ENCODE measurements around the gene IBA57.

The IBA57 gene

DNA sequence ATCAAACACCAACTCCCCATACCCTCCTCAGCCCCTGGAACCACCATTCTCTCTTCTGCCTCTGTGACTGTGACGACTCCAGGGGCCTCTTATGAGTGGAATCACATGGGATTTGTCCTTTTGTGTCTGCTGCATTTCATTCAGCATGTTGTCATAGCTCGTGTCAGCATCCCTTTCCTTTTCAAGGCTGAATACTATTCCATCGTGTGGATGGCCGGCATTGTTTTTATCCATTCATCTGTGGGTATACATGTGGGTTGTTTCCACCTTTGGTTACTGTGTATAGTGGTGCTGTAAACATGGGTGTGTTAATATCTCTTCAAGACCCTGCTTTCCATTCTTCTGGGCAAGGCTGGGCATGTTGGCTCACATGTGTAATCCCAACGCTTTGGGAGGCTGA lies 25.2 kb downstream of the IBA57 start:
- DNase-seq (ENCODE audit: low spot score): no peak

DNA sequence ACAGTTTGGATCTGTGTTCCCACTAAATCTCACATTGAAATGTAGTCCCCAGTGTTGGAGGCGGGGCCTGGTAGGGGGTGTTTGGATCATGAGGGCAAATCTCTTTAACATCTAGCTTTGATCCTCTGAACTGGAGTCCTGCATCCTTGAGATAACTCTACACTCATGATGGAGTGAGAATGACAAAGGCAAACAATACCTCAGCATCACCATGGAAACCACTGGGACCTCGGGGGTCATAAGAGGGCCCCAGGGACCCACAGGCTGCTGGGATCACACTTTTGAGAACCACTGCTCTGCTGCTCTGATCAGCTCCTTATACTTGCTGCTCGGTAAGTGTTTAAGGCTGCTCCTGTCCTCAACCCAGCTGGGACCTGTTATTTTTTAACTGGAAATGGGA lies 28.8 kb downstream of the IBA57 start:
- no peak for DNase-seq (ENCODE audit: low spot score)

DNA sequence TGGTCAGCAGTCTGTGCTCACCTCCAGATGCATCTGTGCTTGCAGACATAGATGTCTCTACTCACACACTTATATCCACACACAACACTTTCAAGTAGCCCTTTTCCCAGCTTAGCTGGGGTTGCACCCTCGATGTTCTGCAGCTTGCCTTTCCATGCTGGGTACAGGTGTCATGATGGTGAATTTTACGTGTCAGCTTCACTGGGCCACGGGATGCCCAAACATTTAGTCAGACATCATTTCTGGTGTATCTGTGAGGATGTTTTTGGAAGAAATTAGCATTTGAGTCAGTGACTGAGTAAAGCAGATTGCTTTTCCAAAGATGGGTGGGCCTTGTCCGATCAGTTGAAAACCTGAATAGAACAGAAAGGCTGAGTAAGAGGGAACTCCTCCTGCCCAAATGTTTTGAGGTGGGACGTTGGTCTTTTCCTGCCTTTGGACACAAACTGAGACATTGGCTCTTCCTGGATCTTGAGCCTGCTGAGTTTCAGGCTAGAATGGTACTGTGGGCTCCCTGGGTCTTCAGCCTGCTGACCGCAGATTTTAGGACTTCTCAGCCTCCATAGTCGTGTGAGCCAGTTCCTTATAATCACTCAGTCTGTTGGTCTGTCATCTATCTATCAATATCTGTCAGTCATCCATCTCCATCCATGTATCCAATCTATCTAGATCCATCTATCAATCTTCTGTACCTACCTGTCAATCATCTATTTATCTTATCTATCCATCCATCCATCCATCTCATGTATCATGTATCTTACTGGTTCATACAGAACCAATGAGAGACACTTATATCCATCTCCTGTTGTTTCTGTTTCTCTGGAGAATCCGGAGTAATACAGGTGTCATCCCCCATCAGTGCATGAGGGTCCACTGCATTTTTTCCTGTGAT lies 29.6 kb downstream of the IBA57 start:
- no peak for DNase-seq (ENCODE audit: low spot score)

DNA sequence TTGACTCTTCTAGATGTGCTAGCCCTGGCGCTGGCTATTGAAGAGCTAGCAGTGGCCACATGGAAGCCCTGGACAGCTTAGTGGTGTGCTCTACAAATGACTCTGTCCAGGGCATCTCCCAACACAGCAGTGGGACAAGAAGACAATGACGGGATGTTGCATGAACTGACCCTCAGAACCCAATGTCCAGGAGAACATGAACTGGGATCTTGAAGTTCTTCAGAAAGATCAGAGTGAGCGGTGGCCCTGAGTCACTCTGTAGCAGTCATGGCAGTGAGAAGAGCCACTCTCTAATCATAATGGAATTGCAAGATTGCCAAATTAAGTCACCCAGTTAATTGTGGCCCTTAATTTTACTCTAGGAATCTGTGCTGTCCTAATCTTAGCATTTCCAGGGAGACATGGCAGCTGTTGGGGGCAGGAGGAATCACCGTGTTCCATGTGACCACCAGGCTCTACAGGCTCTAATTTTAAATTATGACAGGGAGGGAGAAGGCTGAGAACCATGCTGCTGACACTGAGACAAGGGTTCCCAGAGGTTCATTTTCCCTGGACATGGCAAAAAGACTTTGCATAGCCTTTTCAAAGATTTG lies 32.0 kb downstream of the IBA57 start:
- no peak for DNase-seq (ENCODE audit: low spot score)

DNA sequence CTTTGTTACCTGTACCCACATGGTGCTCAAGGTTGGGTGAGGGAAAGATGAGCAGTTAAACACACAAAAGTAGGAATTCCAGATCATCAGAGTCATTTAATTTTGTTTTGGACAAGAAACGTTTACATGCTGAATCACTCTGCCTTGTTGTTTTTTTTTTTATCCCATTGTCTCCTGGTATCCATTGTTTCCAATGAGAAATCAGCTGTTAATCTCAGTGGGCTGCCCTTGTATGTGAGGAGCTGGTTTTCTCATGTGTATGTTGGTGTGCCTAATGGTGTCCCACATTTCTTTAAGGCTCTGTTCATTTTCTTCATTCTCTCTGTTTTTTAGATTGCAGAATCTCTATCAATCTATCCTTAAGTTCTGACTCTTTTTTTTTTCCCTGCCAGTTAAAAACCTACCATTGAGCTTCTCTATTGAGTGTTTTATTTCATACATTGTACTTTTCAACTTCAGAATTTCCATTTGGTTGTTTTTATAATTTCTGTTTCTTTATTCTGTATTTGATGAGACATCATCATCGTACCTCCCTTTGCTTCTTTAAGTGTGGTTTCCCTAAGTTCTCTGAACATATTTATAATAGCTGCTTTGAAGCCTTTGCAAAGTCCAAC lies 33.5 kb downstream of the IBA57 start:
- DNase-seq (ENCODE audit: low spot score): no peak

DNA sequence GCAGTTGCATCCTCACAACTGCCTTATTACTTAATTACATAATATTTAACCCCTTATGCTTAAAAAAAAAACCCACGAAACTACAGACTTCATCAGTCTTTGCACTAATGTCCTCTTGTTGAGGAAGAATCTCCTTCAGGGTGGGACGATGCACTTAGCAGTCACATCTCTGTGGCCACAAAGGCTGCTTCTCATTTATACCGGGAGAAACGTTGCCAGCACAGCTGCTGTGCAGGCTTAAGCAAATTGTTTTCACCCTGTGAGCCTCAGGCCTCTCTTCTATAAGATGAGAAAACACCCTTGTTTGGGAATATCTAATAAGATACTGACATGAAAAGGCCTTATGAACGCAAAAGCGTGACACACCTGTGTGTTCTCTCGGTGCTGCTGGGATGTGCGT lies 39.4 kb downstream of the IBA57 start:
- no peak for DNase-seq (ENCODE audit: low spot score)

DNA sequence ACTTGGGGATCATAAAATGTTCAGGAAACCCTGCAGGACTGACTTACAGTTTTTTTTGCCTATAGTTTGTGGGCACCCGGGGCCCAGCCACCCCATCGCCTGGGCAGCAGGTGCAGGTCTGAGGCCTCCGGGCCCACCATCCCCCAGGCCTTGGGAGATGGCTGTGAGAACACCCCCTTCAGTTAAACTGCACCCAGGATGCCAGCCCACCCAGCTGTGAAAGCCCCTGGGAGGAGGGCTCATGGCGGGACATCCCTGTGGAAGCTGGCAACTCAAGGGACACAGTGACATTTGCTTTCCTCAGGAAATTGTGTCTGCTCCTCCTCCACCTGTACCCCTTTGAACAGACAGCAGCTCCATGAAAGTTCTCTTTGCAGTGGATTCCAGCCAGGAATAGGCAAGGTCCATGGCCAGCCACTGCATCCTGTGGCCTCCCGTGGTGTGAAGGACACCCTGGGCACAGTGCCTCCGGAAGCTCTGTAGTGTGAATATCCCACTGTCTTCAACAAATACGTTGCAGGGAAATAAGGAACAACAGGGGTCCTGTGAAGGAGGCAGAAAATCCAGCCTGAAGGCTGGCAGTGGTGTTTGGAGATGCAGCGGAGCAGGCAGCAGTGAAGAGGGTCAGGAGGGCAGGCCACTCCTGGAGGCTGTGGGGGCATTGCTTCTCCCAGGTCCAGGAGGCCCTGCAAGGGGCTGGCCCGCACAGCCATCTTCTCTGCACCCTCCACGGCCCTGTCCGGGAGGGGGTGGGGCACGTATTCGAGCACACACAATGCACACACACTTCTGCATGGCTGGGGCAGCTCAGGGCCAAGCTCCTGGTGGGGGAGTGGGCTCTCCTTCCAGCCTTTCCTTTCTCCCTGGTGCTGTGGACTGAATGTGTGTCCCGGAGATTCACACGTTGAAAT lies 40.2 kb downstream of the IBA57 start:
- DNase-seq (ENCODE audit: low spot score): no peak

DNA sequence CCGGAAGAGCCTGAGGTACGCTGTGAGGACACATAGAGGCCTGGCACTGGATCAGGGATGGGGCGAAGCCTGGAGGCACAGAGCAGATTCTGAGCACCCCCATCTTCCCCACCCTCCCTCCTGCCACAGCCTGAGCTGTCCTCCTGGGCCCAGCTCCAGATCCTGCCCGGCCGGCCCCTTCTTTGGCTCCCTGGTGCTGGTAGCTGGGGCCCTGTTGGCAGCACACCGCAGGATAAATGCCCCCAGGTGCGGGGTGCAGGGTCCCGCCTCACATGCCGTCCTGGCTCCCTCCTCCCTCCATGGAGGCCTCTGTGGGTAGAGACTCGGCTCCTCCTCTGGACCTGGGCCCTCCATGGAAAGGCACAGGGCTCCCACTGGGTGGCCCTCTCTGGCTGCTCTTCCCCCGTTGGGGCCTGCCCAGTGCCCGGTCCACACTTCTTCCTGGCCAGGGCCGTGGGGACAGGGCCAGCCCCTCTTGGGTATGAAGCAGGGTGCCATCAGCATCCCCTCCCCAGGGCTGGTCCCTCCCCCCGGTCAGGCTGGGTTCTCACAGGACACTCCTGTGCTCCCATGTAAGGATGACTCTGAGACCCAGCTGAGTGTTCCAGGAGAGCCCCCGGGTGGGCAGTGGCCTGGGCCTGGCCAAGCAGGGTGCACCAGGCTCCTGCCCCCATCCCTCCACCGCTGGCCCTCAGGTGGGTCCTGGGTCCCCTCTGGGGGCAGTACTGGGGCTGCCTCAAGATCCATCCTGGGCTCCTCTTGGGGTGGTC lies 41.2 kb downstream of the IBA57 start:
- DNase-seq (ENCODE audit: low spot score): no peak

DNA sequence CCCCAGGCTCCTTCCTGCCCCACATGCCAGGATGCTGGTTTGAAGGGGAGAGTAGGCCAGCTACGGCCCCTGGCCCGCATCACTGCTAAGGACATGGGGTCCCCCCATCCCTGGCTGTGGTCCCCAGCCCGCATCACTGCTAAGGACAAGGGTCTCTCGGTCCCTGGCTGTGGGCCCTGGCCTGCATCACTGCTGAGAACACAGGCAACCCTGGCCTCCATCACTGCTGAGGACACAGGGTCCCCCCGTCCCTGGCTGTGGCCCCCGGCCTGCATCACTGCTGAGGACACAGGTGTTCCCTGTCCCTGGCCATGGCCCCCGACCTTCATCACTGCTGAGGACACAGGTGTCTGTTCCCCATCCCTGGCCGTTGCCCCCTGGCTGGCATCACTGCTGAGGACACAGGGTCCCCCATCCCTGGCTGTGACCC lies 41.8 kb downstream of the IBA57 start:
- no peak for DNase-seq (ENCODE audit: low spot score)

DNA sequence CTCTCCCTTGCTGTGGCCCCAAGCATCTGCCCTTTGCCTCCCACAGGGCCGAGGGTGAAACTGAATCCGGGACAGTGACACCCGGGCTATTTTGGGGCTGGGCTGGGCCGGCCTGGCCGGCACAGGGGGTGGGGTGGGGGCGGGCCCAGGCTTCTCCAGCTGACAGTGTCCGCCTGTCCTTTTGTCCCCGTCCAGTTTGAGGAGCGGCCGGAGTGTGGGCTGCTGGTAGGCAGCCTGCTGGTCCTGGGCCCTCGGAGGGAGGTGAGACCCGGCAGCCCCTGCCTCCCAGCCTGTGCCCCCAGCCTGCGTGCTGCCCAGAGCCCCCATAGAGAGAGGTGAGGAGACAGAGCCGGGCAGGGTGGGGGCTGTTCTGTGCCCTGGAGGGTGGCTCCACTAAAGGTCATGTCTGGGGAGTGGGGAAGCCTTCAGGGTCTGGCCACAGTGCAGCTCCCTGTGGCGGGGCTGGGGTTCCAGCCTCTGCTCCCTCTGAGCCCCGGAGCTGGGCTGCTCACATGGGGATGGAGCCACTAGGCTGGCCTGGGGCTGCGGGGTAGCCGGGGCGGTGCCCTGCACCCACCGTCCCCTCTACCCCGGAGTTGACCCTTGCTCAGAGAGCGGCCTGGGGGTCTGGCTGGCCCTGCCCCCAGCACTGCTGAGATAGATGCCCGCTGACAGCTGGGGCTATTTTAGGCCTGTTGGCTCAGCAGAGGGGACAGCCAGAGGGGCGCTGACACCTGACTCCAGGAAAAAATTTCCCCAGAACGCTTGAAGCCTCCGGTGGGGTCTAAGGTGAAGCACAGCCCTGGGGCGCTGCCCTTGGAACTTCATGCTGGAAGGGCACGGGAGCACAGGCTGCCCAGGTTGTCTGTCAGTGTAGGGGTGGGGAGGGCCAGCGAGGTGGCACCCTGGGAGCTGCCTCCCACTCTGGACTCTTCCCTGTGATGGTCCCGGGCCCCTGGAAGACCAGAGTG lies 42.5 kb downstream of the IBA57 start, which contains the start of gene OBSCN:
Gene OBSCN, plus strand, starts transcription at position 194 of the 971 bp plus-strand sequence. CDS start 3,740 bp downstream, outside the sequence.
- no peak for DNase-seq (ENCODE audit: low spot score)

DNA sequence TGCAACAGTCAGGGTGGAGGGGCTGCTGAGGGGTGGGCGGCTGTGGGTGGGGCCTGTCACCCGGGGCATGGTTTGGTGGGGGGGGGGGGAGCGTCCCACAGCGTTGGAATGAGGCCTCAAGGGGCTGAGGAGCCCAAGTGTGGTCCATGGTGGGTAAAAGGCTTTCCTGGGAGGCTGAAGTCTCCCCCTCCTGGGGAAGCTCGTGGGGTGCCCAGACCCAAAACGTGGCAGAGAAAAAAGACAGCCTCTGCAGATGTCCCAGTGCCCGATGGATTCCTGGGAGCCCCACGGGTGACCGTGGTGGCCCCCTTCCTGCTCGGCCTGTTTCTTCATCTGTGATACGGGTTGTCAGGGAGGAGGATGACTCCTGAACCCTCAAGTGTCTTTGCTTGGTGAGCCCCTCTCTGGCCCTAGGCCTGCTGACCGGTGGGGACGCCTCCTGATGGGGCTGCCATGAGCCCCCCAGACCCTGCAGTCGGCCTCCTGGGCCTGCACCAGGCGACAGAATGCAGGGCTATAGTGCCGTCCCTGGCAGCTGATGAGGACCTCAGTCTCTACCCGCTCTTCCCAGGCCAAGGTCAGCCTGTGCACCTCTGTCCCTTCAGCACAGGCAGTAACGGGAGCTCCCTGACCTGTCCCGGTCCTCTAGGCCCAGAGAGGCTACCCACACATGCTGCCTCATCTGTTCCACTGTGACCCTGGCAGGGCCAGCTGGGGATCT lies 43.4 kb downstream of the IBA57 start:
- no peak for DNase-seq (ENCODE audit: low spot score)

DNA sequence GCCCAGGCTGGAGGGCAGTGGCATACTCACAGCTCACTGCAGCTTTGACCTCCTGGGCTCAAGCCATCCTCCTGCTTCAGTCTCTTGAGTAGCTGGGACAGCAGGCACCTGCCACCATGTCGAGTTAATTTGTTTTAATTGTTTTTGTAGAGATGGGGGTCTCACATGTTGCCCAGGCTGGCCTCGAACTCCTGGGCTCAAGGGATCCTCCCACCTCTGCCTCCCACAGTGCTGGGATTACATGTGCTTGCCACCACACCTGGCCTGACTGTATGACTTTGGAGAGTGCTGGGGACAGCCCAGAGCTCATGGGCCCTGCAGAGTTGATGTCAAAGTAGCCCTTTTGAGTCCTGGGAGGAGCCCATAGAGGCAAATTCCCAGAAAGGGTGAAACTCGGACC lies 44.1 kb downstream of the IBA57 start:
- no peak for DNase-seq (ENCODE audit: low spot score)

DNA sequence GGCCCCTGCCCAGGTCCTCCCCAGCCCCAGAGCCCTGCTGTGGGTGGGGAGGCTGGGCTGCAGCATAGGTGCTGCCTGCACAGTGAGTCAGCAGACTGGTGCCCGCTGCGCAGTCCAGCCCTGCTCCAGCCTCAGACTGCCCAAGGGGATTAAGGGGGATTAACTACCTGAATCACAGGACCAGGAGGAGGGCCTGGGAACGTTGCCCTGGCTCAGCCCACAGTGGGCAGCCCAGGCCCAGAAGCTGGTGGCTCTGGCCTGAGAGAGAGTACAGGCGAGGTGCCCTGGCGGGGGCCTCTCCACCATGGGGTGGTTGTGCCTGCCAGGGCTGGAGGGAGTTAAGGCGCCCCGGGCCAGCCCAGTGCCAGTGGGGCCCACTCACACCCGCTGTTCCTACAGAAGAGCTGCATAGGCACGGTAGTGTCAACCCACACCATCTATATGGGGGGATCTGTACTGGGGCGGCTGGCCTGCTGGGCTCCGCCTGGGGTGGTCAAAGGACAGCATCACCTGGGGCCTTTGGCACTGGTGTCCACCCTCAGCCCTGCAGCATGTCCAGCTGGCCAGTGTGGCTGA lies 44.6 kb downstream of the IBA57 start:
- DNase-seq (ENCODE audit: low spot score): no peak

DNA sequence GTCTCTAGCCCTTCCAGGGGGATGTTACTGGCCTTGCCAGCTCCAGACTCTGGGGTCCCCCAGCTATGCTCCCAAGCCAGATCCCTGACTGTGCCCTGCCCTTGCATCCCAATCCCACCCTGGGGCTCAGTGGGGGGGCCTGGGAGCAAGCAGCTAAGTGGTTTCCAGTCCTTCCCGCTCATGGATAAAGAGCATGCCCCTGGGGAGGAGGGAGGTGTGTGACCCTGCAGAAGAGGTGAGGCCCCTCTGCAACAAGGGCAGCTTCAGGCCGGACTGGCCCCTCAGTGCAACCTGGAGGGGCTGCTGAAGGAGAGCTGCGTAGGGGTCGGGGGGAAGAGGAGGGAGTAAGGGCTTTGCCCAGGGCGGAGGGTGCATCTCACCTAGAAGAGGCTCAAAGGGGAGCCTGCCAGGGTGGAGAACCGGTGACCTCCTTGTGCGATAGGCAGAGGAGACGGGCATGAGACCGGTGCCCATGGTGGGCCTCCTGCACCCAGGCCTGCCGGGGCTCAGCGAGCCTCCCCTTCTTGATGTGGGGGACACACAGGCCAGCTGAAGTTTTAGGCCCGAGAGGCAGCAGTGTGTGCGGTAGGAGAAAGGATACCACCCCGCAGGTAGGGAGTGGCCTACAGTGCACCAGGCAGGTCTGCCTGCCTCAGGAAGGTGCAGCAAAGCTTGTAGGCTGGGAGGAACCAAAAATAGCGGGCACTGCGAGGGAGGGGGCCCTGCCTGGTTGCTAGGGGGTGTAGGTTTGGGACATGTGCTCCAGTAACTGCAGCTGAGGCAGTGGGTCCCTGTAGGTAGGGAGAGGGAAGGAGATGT lies 45.3 kb downstream of the IBA57 start:
- DNase-seq (ENCODE audit: low spot score): no peak

DNA sequence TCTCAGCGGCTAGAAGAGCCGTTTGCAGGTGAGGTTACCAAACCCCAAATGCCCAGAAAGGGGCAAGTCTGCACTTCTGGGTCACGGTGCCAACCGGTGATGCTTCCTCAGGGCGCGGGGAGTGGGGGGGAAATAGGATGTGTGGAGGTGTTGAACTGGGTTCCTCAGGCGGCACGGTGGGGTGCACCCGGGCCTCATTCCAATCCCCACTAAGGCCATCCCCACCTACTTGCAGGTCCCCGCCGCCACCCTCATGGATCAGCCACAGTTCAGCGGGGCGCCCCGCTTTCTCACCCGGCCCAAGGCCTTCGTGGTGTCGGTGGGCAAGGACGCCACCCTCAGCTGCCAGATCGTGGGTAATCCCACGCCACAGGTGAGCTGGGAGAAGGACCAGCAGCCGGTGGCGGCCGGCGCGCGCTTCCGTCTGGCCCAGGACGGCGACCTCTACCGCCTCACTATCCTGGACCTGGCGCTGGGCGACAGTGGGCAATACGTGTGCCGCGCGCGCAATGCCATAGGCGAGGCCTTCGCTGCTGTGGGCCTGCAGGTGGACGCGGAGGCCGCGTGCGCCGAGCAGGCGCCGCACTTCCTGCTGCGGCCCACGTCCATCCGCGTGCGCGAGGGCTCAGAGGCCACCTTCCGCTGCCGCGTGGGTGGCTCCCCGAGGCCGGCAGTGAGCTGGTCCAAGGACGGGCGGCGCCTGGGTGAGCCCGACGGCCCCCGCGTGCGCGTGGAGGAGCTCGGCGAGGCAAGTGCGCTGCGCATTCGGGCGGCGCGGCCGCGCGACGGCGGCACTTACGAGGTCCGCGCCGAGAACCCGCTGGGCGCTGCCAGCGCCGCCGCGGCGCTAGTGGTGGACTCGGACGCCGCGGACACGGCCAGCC lies 46.2 kb downstream of the IBA57 start:
- no peak for DNase-seq (ENCODE audit: low spot score)

DNA sequence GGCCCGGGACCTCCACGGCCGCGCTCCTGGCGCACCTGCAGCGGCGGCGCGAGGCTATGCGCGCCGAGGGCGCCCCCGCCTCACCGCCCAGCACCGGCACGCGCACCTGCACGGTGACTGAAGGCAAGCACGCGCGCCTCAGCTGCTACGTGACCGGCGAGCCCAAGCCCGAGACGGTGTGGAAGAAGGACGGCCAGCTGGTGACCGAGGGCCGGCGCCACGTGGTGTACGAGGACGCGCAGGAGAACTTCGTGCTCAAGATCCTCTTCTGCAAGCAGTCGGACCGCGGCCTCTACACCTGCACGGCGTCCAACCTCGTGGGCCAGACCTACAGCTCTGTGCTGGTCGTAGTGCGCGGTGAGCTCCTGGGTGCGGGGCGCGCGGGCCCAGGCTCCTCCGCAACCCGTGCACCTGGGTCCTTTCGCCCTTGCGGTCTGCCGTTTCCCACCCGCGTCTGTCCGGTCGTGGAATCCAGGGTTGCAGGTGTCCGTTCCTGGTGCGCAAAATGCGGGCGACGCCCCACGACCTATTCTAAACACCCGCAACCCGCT lies 46.9 kb downstream of the IBA57 start:
- no peak for DNase-seq (ENCODE audit: low spot score)

All from CD4-positive, alpha-beta T cell treated with Interleukin-2 at 100 ng/mL for 4 hours (primary cell).